NCI-H526 (cell line): ENCODE results near the gene PTRHD1.
"Not testable (repeated sequence)": the region's sequence is repeated elsewhere in the genome, so short reads cannot be mapped to it uniquely, and the experiment has no call there.

Source experiments
- DNase-seq, 2 experiments: peaks; one replicate each; lab custom pipeline; 2025; lab: John Stamatoyannopoulos, UW

The PTRHD1 gene

GRCh38 chr2:24809316-24810007, 16.3 kb upstream of the PTRHD1 start:
- DNase-seq = no peak

GRCh38 chr2:24806661-24807036, 13.5 kb upstream of the PTRHD1 start:
- no peak for DNase-seq

GRCh38 chr2:24805811-24806660, 12.8 kb upstream of the PTRHD1 start:
- DNase-seq = not testable (repeated sequence)

- not testable (repeated sequence) for DNase-seq
Measured at GRCh38 chr2:24800487-24800886, 7.3 kb upstream of the PTRHD1 start.

- DNase-seq = no peak
Measured at GRCh38 chr2:24797644-24798043, 4.5 kb upstream of the PTRHD1 start.

- DNase-seq = peak; percentile 55 to 65
Measured at GRCh38 chr2:24793761-24794435, 707 bp upstream of the PTRHD1 start.

GRCh38 chr2:24792542-24792873, 683 bp downstream of the PTRHD1 start:
- DNase-seq = no peak

GRCh38 chr2:24791452-24791851, 1.7 kb downstream of the PTRHD1 start:
- DNase-seq = no peak

- no peak for DNase-seq
Measured at GRCh38 chr2:24788816-24789215, 4.4 kb downstream of the PTRHD1 start.

GRCh38 chr2:24787532-24787931, 5.7 kb downstream of the PTRHD1 start:
- no peak for DNase-seq

GRCh38 chr2:24785671-24786321, 7.4 kb downstream of the PTRHD1 start:
- no peak for DNase-seq

GRCh38 chr2:24783641-24784040, 9.6 kb downstream of the PTRHD1 start:
- no peak for DNase-seq

GRCh38 chr2:24779116-24779515, 14.1 kb downstream of the PTRHD1 start:
- no peak for DNase-seq

- DNase-seq = no peak
Measured at GRCh38 chr2:24774373-24774772, 18.8 kb downstream of the PTRHD1 start.

- DNase-seq = no peak
Measured at GRCh38 chr2:24771764-24772586, 21.2 kb downstream of the PTRHD1 start.

GRCh38 chr2:24771061-24771460, 22.1 kb downstream of the PTRHD1 start:
- DNase-seq = no peak

GRCh38 chr2:24768601-24769000, 24.6 kb downstream of the PTRHD1 start:
- DNase-seq = no peak

GRCh38 chr2:24768013-24768412, 25.2 kb downstream of the PTRHD1 start:
- DNase-seq = no peak

GRCh38 chr2:24766609-24767008, 26.6 kb downstream of the PTRHD1 start:
- DNase-seq = peak in 1 of 2 experiments; percentile 2

GRCh38 chr2:24763843-24764242, 29.3 kb downstream of the PTRHD1 start:
- DNase-seq = no peak

- DNase-seq = no peak
Measured at GRCh38 chr2:24762518-24762917, 30.7 kb downstream of the PTRHD1 start.

- no peak for DNase-seq
Measured at GRCh38 chr2:24761866-24762265, 31.3 kb downstream of the PTRHD1 start.
